Astrocyte (in vitro differentiated cells and primary cell): ENCODE data around the gene SHB. TPM values are rescaled to one million over a fixed set of nuclear protein-coding genes. Genes with fewer than 3 reads are reported as not detected.

Source experiments
- DNase-seq: peaks from one replicate; pipeline ENCODE4 v3.0.0-alpha.2; 2010; ENCODE audit warnings: low read depth
- FAIRE-seq: peaks from 2 replicates; lab custom pipeline; 2011; peaks lifted over from hg19 to GRCh38; lab: Jason Lieb, UNC
- H2AFZ ChIP-seq: 2 replicates; pipeline ENCODE4 v1.6.0; 2012; ENCODE audit warnings: low read depth, low read length, inconsistent platforms
- H3K27ac ChIP-seq: 2 replicates; pipeline ENCODE4 v1.5.1; 2011; ENCODE audit warnings: low read depth, low read length, inconsistent platforms
- H3K27me3 ChIP-seq: 2 replicates; pipeline ENCODE4 v1.6.0; 2011; ENCODE audit warnings: low read length, inconsistent platforms; ENCODE audit not compliant: insufficient read depth
- H3K36me3 ChIP-seq: 2 replicates; pipeline ENCODE4 v1.5.1; 2011; ENCODE audit warnings: low read length, inconsistent platforms; ENCODE audit not compliant: insufficient read depth
- H3K4me1 ChIP-seq: 2 replicates; pipeline ENCODE4 v1.5.1; 2011; ENCODE audit warnings: low read length, inconsistent platforms; ENCODE audit not compliant: insufficient read depth
- H3K4me2 ChIP-seq: 2 replicates; pipeline ENCODE4 v1.6.0; 2012; ENCODE audit warnings: low read length, inconsistent platforms
- H3K4me3 ChIP-seq: 2 replicates; pipeline ENCODE4 v1.5.1; 2011; ENCODE audit warnings: low read depth, mild to moderate bottlenecking, low read length, inconsistent platforms; ENCODE audit not compliant: insufficient read depth
- H3K79me2 ChIP-seq: 2 replicates; pipeline ENCODE4 v1.6.0; 2012; ENCODE audit warnings: mild to moderate bottlenecking, low read length, inconsistent platforms; ENCODE audit not compliant: insufficient read depth
- H3K9ac ChIP-seq: 2 replicates; pipeline ENCODE4 v1.6.0; 2012; ENCODE audit warnings: mild to moderate bottlenecking, low read length, inconsistent platforms
- H3K9me3 ChIP-seq: 2 replicates; pipeline ENCODE4 v1.5.1; 2012; ENCODE audit warnings: low read depth, mild to moderate bottlenecking, low read length, inconsistent platforms; ENCODE audit not compliant: insufficient read depth
- H4K20me1 ChIP-seq: 2 replicates; pipeline ENCODE4 v1.6.0; 2012; ENCODE audit warnings: low read length, inconsistent platforms; ENCODE audit not compliant: insufficient read depth
- H3K27ac Mint-ChIP-seq: one replicate; pipeline ENCODE4 v1.8.0; 2021; ENCODE audit warnings: mild to moderate bottlenecking, mixed read lengths; ENCODE audit not compliant: unreplicated experiment
- H3K27me3 Mint-ChIP-seq: one replicate; pipeline ENCODE4 v1.8.0; 2021; ENCODE audit warnings: low read depth, mixed read lengths; ENCODE audit not compliant: unreplicated experiment
- H3K36me3 Mint-ChIP-seq: one replicate; pipeline ENCODE4 v1.8.0; 2021; ENCODE audit warnings: low read depth, mixed read lengths; ENCODE audit not compliant: unreplicated experiment
- H3K4me1 Mint-ChIP-seq: one replicate; pipeline ENCODE4 v1.8.0; 2021; ENCODE audit warnings: low read depth, mixed read lengths; ENCODE audit not compliant: unreplicated experiment
- H3K4me3 Mint-ChIP-seq: one replicate; pipeline ENCODE4 v1.8.0; 2021; ENCODE audit warnings: mild to moderate bottlenecking, moderate library complexity, mixed read lengths; ENCODE audit not compliant: unreplicated experiment
- H3K9me3 Mint-ChIP-seq: one replicate; pipeline ENCODE4 v1.8.0; 2021; ENCODE audit warnings: mild to moderate bottlenecking, mixed read lengths; ENCODE audit not compliant: unreplicated experiment
- CTCF ChIP-seq: IDR thresholded peaks from 2 replicates; pipeline ENCODE4 v1.5.1; 2011; ENCODE audit warnings: low read depth, mild to moderate bottlenecking, inconsistent platforms, low read length, moderate library complexity; ENCODE audit not compliant: insufficient read depth
- EZH2 ChIP-seq: IDR thresholded peaks from 2 replicates; pipeline ENCODE4 v1.6.1; 2012; ENCODE audit warnings: mild to moderate bottlenecking, low read length, inconsistent platforms; ENCODE audit not compliant: insufficient read depth
- total RNA-seq: library from RNA; stranded (reverse); gene quantifications from 2 replicates; pipeline ENCODE4 v1.2.1, GENCODE V29; 2021

The SHB gene
- total RNA-seq, 1 donor from 2014 or later = 53.4 TPM

DNA sequence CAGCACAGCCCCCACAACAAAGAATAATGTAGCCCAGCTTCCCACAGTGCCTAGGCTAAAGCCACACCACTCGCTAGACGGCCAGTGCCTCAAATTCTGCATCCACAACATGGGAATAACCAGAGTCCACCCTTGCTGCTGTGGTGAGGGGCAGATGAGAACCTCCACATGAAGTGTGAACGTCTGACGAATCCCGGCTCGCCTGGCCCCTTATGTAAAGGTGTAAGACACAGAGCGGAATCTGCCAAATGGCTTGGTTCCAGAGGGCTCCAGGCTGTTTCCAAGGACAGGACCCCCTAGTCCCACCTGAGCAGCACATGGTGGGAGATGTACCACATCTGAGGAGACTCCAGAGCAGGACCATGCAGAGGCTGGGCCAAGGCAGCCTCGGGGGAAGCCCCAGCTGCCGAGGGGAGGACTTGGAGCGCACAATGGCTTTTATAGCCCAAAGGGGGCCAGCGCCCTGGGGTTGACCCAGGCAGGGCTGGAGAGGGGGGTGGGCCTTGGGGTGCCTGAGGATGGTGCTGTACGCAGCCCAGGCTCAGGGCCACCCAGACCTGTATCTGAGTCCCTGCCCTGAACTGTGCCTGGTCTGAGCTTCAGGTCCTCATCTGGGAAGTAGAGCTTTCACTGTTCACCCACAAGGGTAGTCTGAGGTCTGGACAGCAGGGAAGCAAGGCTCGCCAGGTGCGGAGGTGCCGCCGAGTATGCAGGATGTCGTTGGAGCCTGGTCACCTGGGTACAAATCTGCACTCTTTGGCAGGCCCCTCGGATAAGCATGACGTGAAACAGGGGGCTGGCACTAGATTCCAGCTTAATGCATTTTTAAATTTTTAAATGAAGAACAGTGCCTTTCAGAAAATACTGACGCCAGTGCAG lies 140.2 kb downstream of the SHB start:
- no peak for FAIRE-seq
- H3K4me3 Mint-ChIP-seq = no peak overlapping the region

DNA sequence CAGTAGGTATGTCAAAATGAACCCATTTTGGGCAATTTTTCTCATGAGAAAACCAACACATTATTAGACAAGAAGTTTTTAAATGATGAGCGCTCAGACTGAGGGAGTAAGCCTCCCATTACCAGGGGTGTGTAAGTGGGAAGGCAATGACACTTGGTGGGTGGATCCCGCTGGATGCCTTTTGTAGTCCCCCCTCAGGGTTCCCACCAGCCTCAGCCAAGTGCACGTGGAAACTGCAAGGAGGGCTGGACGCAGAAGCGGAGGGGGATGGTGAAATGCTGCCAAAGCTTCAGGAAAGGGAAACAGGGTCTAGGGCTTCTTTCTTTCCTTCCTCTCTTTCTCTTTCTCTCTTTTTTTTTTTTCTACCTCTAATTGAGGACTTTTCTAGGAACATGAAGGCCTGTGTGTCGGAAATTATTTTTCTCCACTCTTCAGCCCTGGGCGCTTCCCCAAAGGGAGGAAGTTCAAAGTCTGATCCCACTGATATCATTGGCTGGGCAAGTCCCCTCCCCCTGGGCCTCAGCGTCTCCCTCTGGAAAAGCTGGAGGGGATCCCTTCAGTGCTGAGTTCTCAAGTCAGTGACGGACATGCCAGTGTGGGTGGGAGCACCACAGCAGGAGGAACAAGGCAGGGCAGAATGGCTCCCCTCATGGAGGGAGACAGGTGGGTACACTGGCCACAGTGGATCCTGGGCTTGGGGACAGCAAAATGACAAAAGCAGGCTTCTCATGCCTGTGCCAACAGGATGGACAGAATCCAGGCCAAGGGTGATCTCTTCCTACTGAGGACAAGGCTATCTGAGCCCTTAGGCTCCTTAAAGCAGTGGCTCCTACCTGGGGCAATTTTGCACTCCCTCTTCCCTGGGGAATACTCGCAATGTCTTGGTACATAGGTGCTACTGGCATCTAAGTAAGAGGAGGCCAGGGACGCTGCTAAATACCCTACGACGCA lies 141.2 kb downstream of the SHB start:
- peak overlapping the region; percentile 26 for H3K27ac Mint-ChIP-seq
- peaks cover 30% of the 10 kb centered on the region for H3K4me1 ChIP-seq

More for the DNA sequence above, 140.2 kb downstream of the SHB start:
- Mint-ChIP-seq H3K9me3 (peaks cover 2% of the 10 kb centered on the region), H3K27ac (no peak overlapping the region), H3K27me3 (no peaks in the 10 kb centered on the region), H3K36me3 (peaks cover 15% of the 10 kb centered on the region), H3K4me1 (peaks cover 37% of the 10 kb centered on the region)
- Histone ChIP-seq H3K36me3 (peaks cover 3% of the 10 kb centered on the region), H3K4me1 (peaks cover 28% of the 10 kb centered on the region), H2AFZ (no peak overlapping the region), H3K9ac (no peak overlapping the region), H4K20me1 (peaks cover 40% of the 10 kb centered on the region), H3K27me3 (no peaks in the 10 kb centered on the region), H3K9me3 (no peaks in the 10 kb centered on the region), H3K27ac (peak overlapping the region; percentile 43), H3K4me2 (peak overlapping the region; percentile 48), H3K79me2 (peaks cover 75% of the 10 kb centered on the region), H3K4me3 (no peak overlapping the region)
- DNase-seq = no peak
- TF ChIP-seq CTCF = no peak
- TF ChIP-seq EZH2 = no peak

More for the DNA sequence above, 141.2 kb downstream of the SHB start:
- FAIRE-seq (no peak), DNase-seq (no peak)
- Histone ChIP-seq H3K9me3 (no peaks in the 10 kb centered on the region), H3K9ac (no peak overlapping the region), H3K36me3 (no peaks in the 10 kb centered on the region), H3K27me3 (no peaks in the 10 kb centered on the region), H3K27ac (no peak overlapping the region), H2AFZ (no peak overlapping the region), H4K20me1 (peaks cover 48% of the 10 kb centered on the region), H3K4me3 (no peak overlapping the region), H3K4me2 (no peak overlapping the region), H3K79me2 (peaks cover 80% of the 10 kb centered on the region)
- no peak for TF ChIP-seq CTCF
- no peak for TF ChIP-seq EZH2
- H3K4me3 Mint-ChIP-seq = no peak overlapping the region
- H3K9me3 Mint-ChIP-seq = peaks cover 2% of the 10 kb centered on the region
- H3K36me3 Mint-ChIP-seq = peaks cover 15% of the 10 kb centered on the region
- H3K4me1 Mint-ChIP-seq = peaks cover 37% of the 10 kb centered on the region
- no peaks in the 10 kb centered on the region for H3K27me3 Mint-ChIP-seq
